DMS153 treated with DMSO at 0.1 percent for 48 hours (cell line): ENCODE measurements around the gene ANKRD6.
"Not testable (repeated sequence)": the region's sequence is repeated elsewhere in the genome, so short reads cannot be mapped to it uniquely, and the experiment has no call there.

Experiments
- DNase-seq: peaks from one replicate; lab custom pipeline; 2025; ENCODE audit not compliant: unreplicated experiment; lab: John Stamatoyannopoulos, UW

ANKRD6 gene

DNA sequence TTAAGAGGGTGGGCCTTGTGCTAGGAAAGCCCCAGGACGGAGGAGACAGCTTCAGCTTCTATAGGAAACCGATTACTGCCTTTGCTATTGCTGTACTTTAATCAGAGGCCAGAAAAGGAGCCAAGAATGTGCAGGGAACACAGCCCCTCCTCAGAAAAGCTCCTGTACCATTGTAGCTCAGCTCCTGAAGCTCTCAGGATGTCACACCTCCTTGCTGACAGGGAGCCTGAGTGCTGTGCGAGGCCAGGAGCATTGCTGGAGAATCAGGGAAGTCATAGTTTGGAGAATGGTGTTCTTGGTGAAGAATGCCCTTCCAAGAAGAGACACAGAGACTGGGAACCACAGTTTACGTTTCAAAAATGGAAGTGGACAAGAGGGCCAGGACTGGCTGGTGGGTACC, 158.8 kb downstream of the ANKRD6 start:
- DNase-seq = no peak

DNA sequence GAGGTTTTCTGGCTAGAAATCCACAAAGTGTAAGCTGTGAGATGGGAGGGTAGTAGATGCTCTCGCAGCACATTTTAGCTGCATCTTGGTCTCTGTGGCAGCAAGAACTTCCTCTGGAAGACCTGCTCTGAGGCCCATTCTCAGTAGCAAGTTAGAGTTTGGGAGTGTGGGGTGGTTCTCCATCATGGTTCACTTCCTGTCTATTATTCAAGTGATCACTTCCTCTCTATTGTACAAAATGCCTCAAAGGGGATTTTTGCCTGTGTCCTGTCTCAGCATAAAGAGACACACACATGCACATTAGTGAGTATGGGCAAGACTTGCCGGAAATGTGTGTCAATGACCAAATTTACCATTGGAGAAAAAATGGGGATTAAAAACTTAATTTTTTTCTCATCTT, 163.1 kb downstream of the ANKRD6 start:
- peak; percentile 19 for DNase-seq

DNA sequence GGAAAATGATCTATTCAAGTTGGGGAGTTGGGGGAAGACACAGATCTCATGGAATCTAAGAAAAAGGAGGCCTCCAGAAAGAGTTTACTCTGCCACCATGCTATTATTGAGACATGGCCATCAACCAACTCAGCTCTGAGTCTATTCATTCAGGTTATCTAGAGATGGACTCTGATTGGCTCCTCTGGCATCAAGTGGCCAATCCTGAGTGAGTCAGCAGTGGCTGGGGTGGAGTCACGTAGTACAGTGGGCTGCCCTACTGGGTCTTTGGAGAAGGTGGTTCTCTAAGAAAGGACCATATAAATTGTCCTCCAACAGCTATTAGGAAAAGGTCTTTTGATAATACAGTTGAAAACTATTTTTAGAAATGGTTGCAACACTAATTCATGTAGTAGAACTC, 163.5 kb downstream of the ANKRD6 start:
- no peak for DNase-seq

DNA sequence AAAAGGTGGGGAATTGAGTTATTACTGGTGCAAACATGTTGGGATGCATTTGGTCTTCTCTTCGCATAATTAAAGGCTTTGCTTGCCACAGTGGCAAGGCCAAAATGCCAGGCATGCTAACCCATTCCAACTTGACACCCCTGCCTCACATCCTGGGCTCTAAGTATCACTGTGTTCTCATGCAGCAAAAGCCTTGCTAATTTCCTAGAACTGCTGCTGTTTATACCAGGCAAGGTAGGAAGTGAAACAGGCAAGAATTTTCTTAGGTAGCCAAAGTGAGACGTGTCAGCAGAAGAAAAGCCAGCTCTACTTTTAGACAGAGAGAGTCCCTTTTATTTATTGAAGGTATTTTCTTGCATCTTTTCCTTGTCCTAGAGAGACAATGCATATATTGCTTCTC, 164.4 kb downstream of the ANKRD6 start:
- no peak for DNase-seq

DNA sequence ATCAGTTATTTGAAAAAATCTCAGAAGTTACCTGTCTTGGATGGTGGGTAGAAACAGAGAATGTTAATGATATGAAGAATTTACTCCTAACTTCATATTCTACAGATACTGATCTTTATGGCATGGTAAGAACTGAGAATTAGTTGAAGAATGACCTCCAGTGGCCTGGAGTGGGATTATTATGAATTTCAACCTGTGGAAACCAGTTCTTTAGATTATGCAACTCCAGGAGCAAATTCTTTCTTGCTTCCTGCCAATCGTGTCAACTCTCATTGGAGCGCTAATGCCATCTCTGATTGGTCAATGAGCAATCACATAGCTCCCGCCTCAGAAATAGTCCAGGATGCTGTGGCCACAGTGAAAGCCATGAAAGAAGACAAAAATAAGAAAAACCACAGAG, 165.0 kb downstream of the ANKRD6 start:
- DNase-seq = peak; percentile 63

DNA sequence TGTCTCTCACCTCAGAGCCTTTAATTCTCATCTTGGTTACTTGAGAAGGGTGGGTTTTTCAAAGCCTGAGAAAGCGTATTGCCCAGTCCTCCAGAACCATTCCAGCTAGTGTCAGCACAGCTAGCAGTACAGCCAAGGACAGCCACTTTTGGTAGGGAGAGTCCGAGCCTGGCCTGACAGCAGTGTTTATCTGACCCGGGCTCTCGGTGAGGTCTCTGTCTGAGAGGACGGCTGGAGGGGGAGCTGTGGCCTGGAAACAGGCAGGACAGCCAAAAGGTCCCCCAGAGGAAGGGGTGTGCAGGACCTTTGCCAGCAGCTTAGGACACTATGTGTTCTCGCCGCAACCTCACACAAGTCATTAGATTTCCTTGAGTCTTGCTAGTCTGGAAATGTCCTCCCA, 166.8 kb downstream of the ANKRD6 start:
- DNase-seq = no peak

DNA sequence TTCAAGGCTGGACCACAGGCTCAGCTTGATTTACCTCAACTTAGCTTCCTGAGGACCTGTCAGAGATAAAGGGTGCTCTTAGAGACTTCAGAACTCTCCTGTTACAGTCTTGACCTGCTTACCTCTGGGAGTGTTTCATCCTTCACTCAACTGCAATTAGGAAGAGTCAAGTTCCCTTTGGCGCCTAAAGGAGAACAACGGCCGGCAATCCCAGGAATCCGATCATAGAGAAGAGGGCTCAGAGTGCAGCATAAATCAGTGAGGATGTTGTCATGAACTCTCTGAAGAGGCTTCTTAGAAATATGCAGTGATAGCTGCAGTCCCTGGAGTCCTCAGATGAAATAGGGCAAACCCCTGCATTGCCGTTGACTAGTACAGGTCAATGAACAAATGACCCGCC, 169.2 kb downstream of the ANKRD6 start:
- DNase-seq = no peak

DNA sequence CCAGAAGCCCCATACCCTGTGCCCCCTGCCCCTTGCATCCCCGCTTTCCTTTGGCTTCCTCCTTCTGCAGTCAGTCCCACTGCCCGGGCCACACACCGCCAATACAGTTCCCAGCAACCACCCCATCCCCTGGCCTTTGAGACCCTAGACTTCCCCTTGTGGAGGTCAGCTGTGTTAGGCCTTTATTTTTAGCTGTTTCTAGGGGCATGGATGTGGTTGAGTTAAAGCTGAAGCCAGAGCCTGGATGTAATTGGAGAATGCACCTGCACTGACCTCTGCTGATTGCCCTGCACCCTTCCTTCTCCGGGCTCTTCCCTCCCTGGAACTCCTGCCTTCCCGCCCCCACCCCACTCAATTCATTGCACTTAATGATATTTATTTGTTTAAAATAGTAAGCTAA, 171.7 kb downstream of the ANKRD6 start:
- DNase-seq = no peak

DNA sequence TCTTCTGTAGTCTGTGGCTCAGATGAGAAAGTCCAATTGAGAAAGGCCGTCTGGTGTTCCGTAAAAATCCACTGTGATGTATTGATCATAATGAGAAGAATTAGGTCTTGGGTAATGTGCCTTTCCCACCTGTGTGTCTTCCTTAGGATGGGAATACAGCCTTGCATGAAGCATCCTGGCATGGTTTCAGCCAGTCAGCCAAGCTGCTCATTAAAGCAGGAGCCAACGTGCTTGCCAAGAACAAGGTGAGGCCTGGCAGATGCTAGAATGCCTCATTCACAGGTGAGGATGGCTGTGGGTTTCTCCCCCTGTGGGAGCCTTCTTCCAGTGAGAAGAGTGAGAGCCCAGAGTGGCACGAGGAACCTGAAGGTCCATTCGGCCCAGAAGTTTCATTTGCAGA, 172.9 kb downstream of the ANKRD6 start:
- DNase-seq = no peak

DNA sequence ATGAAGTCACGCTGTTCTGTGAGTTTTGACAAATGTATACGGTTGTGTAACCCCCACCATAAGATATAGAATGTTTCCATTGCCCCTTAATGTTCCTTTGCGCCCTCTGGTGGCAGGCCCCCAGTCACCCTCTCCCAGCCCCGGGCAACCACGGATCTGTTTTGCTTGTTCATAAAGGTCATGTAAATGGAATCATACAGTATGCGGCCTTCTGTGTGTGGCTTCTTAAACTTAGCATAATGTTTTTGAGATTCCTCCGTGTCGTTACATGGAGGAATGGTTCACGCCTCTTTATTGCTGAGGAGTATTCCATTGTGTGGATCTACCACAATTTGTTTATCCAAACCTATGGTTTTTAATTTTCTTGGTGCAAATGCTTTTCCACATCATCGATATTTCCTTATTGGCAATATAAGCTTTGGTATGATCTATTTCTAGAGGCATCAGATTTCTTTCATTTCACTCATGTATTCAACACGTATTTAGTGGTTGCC, 177.2 kb downstream of the ANKRD6 start:
- peak; percentile 27 for DNase-seq

DNA sequence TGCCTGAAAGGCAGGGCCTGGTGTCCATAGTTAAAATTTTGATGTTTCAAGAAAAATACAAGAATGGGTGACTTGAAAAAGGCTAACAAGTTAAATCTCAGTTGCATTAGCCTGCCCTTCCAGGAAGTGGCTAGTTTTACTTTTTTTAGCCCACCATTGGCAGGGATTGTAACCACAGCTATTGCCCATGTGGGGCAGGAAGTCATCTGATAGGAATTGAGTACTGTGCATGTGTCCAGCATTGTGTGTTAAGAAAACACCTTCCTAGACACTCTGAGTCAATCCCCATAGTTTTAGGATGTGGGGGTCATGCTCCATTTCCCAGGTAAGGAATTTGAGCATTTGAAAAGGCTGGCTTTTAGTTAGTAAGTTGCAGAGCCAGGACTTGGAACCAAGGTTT, 178.7 kb downstream of the ANKRD6 start:
- no peak for DNase-seq

DNA sequence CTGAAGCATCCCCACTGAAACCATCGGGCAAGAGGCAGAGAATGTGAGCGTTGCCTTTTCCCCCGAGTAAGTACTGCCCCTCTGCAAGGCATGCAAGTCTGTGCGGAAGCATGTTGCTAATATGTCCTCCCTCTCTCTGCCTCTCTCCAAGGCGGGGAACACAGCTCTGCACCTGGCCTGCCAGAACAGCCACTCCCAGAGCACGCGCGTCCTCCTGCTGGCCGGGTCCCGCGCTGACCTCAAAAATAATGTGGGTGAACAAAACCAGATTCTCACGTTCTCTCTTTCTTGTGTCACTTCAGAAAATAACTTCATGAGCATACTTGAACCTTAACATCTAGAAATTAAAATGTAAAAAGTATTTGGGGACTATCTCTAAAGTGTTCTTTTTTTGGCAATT, 179.2 kb downstream of the ANKRD6 start:
- DNase-seq = no peak

DNA sequence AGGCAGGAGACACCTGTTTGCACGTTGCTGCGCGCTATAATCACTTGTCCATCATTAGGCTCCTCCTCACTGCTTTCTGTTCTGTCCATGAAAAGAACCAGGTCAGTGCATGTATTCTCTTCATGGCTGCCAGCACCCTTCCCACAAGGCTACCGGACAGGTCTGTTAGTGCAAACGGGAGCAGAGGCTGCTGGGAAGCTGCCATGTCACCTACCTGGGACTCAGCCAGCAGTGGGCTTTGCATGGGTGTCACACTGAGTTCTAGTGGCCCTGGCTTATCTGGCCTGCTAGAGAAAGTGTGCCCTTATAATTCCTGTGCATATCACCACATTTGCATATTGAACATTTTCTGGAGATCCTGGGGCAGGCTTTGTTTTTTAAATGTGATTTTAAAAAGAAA, 180.8 kb downstream of the ANKRD6 start:
- DNase-seq = no peak

DNA sequence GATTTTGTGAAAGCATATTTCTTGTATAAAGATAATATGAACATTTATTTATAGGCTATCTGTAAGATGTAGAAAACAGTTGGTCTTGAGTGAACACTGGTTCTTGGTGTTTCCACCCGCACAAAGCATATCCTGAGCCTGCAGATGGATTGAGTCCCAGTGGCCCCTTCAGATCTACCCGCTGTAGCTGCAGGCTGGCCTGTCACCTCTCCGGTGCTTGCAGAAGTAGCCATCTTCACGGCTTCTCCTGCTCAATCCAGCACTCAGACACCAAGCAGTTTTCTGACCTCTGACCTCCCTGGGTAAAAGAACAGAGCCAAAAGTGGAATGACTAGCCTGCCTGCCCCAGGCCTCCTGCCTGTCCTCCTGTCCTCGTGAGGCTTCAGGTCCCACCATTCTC, 182.9 kb downstream of the ANKRD6 start:
- no peak for DNase-seq

DNA sequence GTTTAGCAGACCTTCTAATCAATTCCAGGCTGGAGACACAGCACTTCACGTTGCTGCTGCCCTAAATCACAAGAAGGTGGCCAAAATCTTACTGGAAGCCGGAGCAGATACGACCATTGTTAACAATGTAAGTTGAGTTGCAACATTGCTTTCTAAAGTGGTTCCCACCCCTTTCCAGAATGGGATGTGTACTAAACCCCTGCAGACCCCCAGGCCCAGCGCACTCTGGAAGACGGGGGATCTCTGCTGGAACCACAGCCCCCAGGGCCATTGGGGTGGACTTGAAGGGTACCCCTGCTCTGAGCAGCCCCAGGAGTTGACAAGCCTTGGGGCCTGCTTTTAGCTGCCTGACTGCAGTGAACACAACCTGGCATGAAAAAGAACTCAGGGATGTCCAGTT, 183.6 kb downstream of the ANKRD6 start:
- DNase-seq = no peak

DNA sequence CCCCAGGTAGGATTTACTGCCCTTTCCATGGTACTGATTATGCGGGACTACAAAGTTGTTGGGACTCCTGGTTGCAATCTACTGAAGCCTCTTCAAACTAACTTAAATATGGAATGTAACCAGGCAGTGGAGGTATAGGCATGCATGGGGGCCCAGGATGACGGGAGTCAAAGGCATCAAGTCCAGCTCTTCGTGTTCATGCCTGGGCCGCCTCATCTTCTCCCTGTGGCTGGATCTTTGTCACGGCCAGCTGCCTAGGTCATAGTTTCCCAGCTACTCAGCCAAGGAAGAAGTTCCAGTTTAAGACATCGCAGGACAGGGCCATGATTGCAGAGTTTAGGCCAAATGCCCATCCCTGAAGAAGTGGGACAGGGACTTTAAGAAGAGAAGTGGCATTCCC, 185.1 kb downstream of the ANKRD6 start:
- DNase-seq = no peak

DNA sequence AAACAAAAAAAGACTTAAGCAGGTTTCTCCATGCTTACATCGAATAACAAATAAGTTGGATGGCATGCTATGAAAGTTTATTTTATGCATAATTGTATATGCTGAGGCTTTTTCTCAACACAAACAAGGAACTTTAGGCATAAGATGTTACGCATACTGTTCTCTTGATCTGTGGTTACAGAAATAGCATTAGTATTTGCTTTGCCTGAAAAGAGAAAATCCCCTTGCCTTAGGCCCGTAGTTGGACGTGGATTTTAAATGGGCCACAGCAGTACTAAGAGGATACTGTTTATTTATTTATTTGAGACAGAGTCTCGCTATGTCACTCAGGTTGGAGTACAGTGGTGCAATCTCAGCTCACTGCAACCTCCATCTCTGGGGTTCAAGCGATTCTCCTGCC, 186.6 kb downstream of the ANKRD6 start:
- DNase-seq = no peak

DNA sequence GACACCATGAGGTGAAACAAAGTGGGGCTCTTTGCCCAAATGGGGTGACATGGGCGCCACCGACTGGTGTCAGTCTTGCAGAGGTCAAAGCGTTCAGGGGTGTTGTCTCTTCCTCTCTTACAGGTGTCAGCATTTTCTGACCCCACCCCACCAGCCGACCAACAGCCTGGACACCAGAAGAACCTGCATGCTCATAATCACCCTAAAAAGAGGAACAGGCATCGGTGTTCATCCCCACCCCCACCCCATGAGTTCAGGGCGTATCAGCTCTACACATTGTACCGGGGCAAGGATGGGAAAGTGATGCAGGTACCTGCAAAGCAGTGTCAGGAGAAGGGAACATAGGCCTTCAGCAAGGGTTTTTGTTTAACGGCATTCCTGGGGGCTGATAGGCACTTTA, 190.8 kb downstream of the ANKRD6 start:
- no peak for DNase-seq

DNA sequence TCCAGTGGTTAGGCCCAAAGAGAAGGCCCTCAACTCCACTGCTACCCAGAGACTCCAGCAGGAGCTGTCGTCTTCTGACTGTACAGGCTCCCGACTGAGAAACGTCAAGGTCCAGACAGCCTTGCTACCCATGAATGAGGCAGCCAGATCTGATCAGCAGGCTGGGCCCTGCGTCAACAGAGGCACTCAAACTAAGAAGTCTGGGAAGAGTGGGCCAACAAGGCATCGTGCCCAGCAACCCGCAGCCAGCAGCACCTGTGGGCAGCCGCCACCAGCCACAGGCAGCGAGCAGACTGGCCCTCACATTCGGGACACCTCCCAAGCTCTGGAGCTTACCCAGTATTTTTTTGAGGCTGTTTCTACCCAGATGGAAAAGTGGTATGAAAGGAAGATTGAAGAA, 197.5 kb downstream of the ANKRD6 start:
- DNase-seq = no peak

DNA sequence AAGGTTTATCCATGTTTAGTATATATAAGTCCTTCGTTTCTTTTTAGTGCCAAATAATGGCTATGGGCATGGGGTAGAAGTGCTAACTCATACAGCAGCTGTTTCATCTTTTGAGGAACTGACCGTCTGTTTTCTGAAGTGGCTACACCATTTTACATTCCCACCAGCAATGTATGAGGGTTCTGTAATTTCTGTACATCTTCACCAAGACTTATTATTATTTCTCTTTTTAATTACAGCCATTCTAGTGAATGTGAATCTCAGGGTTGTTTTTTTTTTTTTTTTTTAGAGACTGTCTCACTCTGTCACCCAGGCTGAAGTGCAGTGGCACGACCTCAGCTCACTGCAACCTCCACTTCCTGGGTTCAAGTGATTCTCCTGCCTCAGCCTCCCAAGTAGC, 203.5 kb downstream of the ANKRD6 start:
- DNase-seq = not testable (repeated sequence)

DNA sequence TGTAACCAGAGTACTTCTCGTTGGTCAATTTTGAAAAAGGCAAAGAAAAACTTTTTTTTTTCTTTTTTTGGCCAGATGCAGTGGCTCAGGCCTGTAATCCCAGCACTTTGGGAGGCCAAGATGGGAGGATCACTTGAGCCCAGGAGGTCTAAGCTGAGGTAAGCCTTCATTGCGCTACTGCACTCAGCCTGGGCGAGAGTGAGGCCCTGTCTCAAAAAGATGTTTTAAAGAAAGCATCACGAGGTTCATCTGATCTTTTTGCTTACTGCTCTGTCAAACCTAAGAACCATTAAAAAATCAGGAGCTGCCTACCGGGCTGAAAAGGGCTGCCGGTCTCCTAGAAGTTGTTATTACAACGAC, 205.0 kb downstream of the ANKRD6 start:
- no peak for DNase-seq

DNA sequence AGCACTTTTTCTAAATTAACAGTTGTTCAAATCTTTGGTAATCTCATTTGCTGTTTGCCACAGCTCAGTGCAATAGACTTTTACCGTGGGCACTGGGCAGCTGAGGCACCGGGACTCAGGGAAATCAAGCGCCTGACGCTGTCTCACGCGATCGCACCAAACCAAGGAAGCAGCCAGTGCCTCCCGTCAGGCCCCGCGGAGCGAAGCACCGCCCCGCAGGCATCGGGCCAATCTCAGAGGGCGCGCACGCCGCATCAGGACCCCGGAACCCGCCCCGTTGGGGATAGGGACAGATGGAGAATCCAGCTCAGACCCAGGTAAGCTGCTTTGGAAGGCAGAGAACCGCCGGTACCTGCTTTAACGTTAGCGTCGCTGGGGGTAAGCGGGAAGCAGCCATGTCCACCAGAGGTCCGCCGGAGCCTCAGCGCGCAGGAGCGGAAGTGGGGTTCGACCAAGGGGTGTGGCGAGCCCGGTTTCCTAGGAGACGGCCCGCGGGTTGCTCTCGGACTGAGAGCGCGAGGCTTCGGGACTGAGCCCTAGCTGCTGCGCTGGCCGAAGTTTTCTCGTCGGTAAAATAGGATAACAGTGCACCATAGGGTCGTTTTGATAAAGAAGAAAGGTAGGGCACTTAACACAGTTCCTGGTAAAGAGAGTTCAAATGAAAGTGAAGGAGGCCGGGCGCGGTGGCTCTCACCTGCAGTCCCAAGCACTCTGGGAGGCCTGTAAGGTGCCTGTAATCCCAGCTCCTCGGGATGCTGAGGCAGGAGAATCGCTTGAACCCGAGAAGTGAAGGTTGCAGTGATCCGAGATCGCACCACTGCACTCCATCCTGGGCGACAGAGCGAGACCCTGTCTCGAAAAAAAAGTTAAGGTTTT, 205.6 kb downstream of the ANKRD6 start, which contains the start of gene LYRM2:
LYRM2 (minus strand) TSS at position 428 of the 876 bp plus-strand sequence; CDS start at position 397, 31 bp downstream.
- DNase-seq = peak; percentile 98

DNA sequence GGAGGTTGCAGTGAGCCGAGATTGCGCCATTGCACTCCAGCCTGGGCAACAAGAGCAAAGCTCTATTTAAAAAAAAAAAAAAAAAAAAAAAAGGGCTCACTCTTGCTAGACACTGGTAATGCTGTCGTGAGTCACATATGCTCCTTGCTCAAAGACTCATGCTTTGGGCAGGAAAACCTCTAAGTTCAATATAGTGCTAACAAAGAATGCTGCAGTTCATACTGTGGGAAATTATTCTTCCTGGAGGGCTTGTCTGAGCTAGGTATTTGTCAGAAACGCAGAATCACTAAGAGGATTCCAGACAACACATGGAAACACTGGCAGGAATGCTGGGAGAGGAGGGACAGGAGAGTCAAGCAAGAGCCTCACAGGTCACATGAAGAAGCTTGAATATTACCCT, 207.9 kb downstream of the ANKRD6 start:
- DNase-seq = no peak
